HG02798 (cell line): ENCODE results near the gene AP2A1.

ENCODE experiments used
- ATAC-seq: cut with Tn5 transposase; IDR thresholded peaks from one replicate; pipeline ENCODE4 v1.9.1; 2021; ENCODE audit warnings: mild to moderate bottlenecking; ENCODE audit not compliant: unreplicated experiment, poor library complexity

AP2A1 gene

DNA sequence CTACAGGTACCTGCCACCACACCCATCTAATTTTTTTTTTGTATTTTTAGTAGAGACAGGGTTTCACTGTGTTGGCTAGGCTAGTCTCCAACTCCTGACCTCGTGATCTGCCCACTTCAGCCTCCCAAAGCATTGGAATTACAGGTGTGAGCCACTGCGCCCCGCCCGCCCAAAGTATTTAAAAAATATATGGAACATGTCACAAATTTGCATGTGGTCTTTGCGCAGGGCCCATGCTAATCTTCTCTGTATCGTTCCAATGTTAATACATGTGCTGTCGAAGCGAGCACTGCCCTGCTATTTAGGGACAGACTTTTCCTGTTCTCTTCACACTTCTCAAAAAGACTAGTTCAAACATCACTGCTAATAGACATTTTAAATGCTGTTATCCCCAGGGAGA lies 2.5 kb upstream of the AP2A1 start:
- ATAC-seq = no peak

DNA sequence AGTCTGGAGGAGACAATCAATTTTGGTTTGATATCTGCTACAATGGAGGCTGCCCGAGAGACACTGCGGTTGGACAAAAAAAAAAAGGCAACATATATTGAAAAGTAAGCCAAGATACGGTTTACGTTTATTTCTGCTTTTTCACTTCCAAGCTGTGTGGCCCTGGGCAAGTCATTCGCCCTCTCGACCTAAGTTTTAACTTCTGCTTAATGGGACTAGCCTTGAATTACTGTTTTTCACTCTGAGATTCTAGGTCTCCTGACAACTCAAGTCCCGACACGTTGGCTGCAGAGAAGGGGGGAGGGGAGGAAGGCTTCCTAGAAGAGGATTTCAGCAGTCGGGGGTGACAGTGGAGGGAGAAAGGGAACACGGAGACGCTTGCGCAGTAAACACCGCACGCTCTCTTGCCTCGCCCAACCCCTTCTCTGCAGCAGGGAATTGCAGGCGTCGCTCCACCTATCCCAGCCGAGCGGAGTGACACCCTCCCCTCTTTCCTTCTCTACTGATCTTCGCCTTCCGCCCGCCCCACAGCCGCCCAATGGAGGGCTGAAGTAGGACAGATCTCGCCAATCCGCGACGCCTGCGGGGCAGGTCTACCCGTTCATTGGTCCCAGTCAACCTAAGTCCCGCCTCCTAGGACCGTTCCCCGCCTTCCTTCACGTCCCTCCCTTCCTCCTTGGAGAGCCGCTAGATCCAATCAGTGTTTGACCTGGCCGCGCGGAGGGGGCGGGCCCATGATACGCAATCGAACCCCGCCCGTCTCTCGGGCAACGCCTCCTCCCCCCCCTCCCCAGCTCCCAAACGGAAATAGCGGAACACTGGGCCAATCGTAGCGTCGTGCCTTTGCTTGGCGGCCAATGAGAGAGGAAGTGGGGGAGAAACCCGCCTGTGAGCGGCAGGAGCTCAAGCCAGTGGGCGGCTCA lies 533 bp upstream of the AP2A1 start:
- ATAC-seq = peak; percentile 93

DNA sequence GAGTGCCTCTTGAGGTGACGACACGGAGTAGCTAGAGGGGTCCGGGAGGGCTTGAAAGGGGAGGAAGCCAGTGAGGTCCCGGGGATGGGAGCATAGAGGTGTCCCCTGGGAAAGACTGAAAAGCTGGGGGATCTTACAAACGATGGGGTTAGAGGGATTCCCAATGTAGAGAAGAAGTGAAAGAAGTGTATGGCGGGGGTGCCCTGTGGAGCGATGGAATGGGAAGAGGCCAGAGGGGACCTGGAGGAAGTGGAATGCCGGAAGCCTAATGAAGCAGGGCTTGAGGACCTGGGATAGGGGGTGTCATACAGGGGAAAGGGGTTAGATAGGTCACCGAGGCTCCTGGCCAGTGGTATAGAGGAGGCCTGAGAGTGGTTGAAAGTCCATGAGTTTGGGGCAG lies 580 bp downstream of the AP2A1 start:
- no peak for ATAC-seq

DNA sequence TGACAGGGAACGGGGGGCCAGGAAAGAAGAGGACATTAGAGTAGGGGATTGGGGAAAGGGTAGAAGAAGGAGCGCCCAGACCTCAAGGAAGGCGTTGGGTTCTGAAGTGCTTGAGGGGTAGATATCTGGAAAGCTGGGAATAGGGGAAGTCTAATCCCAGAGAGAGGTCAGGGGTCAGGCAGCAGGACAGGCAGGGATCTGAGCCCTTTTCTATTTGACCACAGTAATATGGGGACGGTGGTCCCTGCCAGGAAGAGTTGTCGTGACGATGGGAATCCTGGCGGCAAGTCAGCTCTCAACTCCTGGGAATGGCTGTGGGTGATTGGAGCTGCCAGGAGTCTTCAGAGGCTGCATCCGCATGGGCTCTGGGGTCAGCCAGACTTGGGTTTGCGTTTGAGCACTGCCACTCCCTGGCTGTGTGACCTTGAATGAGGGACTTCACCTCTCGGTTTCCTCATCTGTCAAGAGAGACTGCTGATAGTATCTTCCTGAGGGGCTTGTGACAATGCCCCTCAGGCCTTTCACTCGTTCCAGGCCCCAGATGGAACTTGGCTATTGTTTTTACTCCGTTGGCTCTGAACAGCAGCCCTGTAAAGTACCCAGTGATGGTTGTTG lies 1.3 kb downstream of the AP2A1 start:
- no peak for ATAC-seq

DNA sequence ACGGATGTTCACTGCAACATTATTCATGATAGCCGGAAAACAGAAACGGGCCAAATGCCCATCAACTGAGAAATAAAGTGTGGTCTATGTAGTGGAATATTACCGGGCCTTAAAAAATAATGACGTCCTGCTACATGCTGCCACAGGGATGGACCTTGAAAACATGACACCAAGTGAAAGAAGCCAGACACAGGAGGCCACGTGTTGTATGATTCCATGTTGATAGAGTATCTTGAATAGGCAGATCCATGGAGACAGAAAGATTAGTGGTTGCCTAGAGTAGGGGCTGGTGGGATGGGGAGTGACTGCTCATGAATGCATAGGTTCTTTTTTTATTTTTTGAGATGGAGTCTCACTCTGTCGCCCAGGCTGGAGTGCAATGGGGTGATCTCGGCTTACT lies 3.7 kb downstream of the AP2A1 start:
- ATAC-seq = no peak

DNA sequence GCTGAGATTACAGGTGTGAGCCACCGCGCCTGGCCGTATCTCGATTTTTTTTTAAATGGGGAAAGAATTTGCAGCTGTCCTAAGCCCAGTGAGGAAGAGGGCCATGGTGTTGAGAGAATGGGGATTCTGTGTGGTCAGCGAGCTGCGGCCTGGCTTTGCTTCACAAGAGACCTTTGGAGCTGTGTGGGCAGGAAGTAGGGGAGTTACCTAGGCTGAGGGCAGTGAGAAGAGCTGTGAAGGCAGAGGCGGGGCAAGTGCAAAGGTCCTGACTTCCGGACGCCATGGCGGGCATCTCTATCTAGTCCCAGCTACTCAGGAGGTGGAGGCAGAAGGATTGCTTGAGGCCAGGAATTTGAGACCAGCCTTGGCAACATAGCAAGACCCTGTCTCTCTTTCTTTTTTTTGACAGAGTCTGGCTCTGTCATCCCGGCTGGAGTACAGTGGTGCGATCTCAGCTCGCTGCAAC lies 4.9 kb downstream of the AP2A1 start:
- ATAC-seq = no peak

DNA sequence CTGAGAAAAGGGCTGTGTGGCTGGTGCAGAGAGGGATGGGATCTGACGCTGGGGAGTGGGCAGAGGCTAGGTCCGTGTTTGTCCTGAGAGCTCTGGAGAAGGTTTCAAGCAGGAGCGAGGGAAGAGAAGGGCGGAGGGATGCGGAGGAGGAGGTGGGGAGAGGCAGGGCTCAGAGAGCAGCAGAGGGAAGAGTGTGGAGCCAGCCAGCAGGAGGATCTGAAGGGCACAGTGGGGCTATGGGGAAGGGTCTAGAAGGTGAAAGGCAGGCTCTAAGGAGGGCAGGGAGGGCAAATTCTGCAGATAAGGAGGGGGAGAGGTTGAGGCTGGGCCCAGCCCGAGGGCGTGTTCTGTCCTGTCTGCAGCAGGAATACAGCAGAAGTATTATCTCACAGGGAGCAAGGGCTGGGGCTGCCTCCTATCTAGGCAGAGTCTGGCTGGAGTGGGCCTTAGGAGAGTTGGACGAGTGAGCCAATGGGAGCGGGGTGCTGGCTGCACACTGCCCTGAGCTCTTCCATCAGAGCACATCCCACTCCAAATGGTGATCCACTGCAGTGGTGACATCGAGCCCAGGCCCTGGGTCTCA lies 6.1 kb downstream of the AP2A1 start:
- no peak for ATAC-seq

DNA sequence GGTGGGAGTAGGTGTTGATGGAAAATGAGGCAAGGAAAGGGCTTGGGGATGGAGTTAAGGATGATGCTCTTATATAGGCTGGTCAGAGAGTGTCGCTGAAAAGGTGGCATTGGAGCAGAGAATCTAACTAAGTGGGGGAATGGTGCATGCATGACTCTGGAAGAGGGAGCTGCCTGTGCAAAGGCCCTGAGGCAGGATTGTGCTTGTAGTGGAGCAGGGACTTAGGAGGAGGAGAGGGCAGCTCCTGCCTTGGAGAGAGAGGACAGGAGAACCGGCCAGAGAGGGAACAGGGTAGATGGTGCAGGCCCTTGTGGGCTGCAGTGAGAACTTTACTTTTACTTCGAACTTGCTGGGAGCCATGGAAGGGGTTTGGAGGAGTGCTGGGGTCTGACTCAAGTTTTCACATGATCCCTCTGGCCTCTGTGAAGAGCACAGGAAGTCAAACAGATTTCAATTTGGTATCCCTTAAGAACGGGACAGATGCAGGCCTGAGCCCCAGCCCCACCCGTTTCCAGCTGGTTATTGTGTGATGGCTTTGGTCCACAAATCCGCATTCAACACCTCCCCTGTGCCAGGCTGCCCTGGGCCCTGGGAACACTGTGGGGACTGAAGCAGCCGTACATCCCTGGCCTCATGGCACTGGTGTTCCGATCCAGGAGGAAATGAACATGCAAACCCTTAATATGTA lies 7.0 kb downstream of the AP2A1 start:
- ATAC-seq = no peak

DNA sequence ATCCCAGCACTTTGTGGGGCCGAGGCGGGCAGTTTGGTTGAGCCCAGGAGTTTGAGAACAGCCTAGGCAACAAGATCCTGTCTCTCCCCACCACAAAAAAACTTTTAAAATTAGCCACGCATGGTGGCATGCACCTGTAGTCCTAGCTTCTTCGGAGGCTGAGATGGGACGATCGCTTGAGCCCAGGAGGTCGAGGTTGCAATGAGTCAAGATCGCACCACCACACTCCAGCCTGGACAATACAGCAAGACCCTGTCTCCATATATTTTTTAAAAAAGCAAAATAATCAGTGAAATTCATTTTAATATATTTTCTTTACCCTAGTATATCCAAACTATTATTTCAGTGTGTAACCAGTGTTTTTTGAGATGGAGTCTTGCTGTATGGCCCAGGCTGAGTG lies 8.2 kb downstream of the AP2A1 start:
- no peak for ATAC-seq

DNA sequence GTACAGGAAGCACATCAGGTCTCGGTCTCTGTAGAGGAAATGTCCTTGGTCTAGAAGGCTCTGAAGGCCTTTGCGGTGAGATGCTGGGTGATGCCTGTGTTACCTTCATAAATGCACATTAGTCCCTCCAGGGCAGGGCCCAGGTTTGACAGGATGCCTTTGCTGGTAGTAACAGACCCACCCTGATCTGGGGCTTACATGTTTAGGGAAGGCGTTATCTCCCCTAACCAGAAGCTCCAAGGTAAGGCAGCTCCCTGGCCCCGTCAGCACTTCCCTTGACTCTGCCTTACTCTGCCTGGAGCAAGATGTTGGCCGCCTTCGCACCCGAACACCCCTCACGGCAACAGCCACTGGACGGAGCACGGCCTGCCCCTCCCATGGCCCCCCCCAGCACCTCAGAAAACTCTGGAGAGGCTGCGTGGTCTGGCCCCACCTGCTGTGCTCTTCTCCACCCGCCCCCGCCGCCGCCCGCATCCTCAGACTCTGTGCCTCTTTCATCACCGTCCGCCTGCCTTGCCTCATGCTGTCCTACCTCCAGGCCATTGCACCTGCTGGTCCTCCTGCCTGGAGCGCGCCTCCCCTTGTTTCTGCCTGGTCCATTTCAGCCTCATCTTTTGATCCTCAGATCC lies 9.1 kb downstream of the AP2A1 start:
- ATAC-seq = no peak

DNA sequence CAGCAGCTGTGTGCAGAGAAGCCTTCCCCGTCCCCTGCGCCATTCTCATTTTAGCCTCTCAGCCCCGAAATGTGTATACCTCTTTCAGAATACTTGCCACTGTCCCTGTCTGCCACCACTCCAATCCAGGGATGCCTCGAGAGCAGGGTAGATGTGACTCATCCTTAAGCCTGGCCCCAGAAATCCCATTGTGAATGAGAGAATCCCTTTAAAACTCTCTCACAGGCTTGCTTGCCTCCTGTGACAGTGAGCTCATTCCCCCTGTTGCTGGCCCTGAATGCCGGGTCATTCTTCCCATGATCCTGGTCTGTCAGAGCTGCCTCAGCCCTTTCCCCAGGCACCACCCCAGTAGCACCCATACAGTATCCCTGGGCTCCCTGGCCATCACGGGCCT lies 9.6 kb downstream of the AP2A1 start:
- ATAC-seq = no peak

DNA sequence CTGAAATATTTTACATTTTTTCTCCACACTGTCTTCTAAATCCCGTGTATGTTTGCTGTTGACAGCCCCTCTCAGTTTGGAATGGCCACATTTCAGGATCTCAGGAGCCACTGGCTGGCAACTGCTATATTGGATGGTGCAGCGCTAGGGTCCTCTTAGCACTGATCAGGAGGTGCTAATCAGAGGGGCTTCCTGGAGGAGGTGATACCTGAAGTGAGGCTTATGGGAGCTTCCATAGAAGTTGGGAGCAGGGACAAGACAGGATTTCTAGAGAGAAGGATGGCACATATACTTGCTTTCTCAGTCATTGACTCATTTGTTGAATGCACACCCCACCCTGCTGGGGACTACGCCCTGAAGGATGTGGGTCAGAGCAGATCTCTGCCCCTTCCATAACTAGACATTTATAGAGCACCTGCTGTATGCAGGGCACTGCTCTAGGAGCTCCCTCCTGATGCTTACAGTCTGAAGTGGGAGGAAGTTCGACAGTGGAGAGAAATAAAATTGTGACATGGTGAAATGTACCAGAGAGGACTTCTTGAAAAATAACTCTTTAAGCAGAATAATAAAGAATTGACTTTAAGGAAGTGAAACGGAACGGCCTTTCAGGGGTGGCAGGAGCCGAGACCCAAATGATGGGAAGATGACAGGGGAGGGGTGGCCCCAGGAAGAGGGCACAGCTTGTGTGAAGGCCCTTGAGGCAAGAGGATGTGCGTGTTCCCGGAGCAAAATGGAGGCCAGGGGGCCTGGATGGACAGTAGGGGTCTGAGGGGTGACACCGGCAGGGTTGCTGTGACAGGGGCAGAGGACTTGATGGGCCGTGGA lies 13.1 kb downstream of the AP2A1 start:
- no peak for ATAC-seq

DNA sequence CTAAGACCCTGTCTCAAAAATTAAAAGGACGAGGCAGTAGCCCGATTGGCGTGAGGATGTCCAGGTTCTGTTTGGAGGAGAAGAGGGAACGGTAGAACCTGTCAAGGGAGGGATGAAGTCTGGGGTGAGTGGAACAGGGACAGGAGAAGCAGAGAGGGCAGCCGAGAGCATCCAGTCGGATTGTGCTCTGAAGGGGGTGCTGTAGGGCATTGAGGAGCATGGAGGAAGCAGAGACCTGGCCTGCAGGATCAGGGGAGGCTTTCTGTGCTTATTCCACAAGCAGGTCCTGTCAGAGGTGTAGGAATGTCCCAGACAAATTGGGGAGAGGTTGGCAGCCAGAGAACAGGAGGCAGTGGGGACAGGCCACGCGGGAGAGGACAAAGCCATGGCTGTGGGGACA lies 14.1 kb downstream of the AP2A1 start:
- no peak for ATAC-seq

DNA sequence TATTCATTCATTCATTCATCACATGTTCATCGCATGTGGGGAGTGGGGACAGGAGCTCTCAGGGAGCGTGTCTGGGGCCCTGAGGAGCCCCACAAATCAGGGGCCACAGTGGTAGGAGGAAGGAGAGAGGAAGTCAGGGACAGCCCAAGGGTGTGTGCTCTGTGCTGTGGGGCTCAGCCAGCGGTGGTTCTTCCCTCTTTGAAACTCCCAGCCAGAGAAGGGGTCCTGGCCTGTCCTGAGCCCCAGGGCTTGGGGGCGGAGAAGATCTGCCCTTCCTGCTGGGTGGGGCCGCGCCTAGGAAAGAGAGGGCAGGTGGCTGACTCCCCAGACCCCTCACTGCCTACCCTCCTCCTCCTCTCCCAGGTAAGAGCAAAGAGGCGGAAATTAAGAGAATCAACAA lies 14.6 kb downstream of the AP2A1 start:
- ATAC-seq = no peak

DNA sequence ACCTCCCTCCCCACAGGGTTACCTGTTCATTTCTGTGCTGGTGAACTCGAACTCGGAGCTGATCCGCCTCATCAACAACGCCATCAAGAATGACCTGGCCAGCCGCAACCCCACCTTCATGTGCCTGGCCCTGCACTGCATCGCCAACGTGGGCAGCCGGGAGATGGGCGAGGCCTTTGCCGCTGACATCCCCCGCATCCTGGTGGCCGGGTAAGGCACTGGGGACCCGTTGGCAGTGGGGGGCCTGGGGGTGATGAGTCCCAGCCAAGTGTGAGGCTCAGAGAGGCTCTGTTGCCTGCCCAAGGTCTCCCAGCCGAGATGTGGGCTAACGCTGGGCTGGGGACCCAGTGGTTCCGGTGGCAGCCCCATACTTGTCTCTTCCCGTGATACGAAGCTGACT lies 15.7 kb downstream of the AP2A1 start:
- no peak for ATAC-seq

DNA sequence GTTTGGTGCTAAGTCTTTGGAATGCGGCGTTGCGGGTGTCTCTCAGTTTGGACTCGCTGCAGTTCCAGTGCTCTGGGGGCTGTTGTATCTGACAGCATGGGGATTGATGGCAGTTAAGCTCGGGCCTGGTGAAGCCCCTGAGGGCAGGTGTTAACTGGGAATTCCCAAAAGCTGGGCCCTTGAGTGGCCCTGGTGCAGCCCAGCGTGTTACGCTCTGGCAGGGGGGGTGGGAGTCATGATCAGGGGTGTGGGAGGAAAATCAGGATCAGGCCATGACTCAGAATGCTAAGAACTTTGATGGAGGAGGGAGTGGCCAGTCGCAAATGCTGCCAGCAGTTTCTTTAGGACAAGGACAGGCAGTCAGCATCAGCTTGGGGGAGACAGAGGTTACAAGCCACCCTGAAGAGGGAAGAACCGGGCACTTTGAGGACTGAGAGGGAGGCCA lies 19.6 kb downstream of the AP2A1 start:
- no peak for ATAC-seq

DNA sequence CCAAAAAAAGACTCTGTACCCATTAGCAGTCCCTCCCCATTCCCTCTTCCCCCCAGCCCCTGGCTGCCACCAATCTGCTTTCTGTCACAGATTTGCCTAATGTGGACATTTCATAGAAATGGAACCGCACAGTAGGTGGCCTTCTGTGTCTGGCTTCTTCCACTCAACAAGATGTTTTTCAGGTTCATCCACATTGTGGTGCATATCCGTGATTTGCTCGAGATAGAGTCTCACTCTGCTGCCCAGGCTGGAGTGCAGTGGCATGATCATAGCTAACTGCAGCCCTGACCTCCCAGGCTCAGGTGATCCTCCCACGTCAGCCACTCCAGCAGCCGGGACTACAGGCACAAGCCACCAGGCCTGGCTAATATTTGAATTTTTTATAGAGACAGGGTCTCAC lies 20.9 kb downstream of the AP2A1 start:
- ATAC-seq = no peak

DNA sequence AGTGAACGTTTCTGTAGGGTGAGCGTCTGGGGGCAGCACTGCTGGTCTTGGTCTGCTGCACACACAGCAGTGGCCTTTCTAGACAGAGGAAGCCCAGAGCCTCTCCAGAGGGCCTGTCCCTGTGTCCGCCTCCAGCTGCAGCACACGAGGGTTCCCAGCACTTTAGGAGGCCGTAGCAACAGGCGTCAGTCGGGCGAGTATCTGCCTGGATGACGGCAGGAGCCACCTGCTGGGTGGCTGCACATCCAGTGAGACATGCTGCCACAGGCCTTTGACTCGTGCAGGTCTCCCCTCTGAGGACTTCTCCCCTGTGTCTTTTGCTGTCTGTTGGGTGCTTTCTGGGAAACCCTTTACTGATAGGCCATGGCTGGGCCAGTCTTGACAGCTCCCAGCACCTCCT lies 22.1 kb downstream of the AP2A1 start:
- no peak for ATAC-seq

DNA sequence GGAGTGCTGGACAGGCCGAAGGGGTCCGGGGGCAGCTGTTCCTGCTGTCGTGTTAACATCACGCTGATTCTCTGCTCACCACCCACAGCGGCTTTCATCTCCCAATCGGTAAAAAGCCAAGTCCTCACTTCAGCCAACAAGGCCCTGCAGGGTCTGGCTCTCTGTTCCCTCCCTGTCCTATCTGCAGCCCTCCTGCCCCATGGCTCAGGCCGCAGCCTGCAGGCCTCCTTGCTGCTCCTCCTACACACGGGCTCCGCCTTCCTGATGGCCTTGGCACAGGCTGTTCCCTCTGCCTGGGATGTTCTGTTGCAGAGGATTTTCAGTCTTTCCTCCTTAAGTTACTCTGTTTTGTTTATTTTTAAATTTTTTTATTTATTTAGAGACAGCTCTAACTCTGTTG lies 24.1 kb downstream of the AP2A1 start:
- ATAC-seq = no peak
